ENCODE measurements around the gene FAM169A.
A peak's percentile ranks its signal among the peaks of the same experiment; 100 is the strongest.
"Not testable (repeated sequence)": the region's sequence is repeated elsewhere in the genome, so short reads cannot be mapped to it uniquely, and the experiment has no call there.

The FAM169A gene

DNA sequence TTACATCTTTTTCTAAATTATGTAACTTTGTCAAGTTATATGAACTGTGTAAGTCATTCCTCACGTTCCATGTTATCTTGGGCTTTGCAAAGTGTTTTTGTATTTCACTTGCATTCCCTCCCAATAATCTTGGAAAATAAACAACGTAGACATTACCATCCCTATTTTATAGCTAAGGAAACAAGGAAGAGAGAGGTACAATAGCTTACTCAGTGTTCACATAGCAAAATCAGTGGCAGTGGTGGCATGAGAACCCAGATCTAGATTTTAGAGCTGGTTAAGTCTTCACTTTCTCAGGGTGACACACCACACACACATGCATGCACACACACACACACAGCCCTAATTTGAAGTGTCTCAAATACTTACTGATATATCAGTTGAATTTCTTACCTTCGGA lies 65.0 kb downstream of the FAM169A start:
- DNase-seq (ENCODE audit: low read depth), result no peak

DNA sequence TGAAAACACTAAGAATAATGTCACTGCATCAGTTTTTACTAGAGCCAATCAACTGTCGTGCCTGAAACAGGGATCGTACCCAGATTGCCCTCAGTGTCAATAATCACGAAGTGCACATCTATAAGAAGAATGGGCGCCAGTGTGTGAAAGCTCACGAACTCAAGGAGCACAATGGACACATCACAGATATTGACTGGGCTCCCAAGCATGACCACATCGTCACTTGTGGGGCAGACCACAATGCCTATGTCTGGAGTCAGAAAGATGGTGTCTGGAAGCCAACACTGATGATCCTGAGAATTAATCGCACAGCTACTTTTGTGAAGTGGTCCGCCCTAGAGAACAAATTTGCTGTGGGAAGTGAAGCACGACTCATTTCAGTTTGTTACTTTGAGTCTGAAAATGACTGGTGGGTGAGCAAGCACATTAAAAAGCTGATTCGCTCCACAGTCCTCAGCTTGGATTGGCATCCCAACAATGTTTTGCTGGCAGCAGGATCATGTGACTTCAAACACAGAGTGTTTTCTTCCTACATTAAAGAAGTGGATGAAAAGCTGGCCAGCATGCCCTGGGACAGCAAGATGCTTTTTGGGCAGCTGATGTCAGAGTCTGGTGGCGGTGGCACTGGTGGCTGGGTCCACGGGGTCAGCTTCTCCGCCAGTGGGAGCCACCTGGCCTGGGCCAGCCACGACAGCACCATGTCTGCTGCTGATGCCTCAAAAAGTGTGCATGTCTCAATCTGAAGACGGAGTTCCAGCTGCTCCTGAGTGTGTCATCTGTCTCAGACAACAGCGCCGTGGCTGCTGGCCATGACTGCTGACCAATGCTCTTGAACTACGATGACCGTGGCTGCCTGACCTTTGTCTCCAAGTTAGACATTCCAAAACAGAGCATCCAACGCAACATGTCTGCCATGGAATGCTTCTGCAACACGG lies 66.9 kb downstream of the FAM169A start:
- no peak for DNase-seq (ENCODE audit: low read depth)

DNA sequence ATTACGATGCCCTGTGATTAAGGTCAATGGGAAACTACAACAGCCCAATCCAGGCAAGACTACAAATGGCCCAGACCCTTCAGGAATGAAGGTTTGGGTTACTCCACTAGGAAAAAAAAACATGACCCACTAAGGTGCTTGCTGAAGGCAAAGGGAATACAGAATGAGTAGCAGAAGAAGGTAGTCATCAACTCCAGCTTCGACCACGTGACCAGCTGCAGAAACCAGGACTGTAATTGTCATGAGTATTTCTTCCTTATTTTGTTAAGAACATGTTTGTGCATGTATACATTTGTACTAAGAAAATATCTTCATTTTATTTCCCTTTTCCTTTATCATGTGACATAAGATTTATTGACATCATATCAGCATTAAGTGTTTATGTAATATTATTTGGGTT lies 74.5 kb downstream of the FAM169A start:
- DNase-seq (ENCODE audit: low read depth), result not testable (repeated sequence)

DNA sequence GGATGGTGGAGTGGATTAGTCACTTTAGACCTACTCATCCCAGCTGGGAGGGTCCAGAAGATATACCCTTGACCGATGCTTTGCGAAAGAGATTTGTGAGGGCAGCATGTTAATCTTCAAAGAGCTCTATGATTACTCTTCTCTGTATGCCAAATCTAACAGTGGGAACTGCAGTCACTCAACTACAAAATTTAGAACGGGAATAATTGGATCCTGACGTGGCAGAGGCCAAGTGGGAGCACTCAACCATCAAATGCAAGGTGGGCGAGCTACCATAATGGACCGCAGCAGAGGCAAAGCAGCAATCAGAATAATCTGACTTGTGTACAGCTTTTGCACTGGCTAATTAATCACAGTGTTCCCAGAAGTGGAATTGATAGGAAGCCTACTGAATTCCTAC lies 78.8 kb downstream of the FAM169A start:
- DNase-seq (ENCODE audit: low read depth), result no peak

DNA sequence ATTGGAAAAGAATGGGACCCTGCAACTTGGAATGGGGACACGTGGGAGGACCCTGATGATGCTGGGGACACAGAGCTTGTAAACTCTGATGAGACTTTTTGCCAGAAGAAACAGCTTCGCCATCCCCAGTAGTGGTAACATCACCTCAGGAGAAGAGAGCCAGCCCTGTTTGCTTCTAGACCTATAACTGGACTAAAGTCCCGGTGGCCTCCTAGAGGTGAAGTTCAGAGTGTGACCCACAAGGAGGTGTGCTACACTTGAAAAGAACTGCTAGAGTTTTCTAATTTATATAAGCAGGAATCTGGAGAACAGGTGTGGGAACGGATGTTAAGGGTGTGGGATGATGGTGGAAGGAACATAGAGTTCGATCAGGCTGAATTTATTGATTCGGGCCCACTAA lies 79.3 kb downstream of the FAM169A start:
- no peak for DNase-seq (ENCODE audit: low read depth)

DNA sequence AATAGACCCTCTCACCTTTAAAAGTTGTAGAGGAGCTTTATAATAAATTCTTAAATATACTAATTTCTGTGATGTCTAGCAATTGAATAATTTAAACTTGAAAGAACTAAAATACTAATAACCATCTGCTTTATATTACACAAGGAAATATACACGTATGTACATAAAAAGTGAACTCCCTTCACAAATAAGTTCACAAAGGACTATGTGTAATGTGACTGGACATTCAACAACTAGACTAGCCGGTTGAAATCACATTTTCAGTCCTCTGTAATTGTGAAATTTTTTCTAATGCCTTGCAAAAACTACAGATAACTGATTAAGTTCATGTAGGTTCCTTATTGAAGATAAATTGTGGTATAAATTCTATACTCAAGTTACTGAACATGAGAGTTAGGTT lies 87.6 kb downstream of the FAM169A start:
- DNase-seq (ENCODE audit: low read depth), result no peak

DNA sequence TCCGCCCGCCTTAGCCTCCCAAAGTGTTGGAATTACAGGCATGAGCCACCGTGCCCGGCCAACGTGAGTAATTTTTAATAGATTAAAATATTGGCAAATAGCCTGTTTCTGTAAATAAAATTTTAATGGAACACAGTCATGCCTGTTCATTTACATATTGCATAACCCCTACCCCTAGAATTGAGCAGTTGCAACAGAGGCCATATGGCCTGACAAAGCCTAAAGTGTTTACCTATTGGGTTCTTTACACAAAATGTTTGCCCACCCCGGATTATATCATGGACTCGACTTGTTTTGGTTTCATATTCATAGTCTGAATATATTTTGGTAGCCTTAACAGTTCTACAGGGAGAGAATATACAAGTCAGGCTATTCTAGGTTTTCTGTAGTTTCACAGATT lies 93.8 kb downstream of the FAM169A start:
- DNase-seq (ENCODE audit: low read depth), result no peak

DNA sequence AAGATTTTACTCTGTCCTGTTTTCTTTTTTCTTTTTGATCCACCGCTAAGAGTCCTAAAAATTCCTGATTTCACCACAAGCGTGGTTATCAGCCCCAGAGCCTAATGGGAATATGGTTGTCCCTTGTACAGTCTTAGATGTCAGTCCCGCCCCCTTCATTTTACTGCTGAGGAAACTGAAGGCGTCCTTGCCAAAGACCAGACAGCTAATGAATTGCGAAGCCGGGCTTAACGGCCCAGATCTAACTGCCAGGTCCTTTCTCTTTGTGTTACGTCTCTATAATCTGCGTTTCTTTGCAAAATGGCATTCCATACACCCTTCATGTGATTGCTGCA lies 98.6 kb downstream of the FAM169A start:
- no peak for DNase-seq (ENCODE audit: low read depth)

DNA sequence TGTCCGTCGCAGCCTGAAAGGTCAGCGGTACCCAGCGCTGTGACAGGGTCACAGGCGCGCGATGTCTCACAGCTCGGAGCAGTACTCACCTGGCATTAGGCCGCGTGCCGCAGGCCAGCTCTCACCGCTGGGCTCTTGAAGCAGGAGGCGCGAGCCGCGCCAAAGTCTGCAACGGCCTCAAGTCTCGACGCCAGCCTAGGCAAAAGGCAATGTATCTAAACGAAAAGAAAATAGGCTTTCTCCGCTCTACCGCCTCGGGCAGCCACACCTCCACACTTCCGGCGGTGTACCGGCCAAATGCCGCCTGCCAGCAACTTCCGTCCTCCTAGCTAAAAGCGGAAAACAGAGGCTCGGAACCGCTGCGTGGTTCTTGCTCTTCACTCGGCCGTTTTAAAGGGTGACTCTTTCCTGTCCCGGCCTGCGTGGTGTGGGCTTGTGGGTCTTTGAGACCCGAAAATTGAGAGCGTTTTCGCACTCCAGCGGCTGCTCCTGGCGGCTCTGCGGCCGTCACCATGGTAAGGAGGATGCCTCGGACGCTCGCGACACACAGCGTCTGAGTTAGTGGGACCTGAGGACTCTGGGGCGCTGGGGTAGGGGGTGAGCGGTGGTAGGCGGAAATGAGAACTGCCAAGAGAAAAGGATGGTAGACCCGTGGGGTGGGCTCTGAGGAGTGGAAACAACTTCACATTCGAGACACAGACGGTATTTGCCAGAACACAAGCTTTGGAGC lies 99.2 kb downstream of the FAM169A start, which contains the start of the genes GFM2 and NSA2:
Gene GFM2 (minus strand): TSS at position 269 of the 730 bp plus-strand sequence. CDS start 3,375 bp downstream, outside the sequence.
Gene NSA2 (plus strand): TSS at position 401 of the 730 bp plus-strand sequence. CDS start 112 bp downstream, at position 513.
- peak; percentile 87 for DNase-seq (ENCODE audit: low read depth)

DNA sequence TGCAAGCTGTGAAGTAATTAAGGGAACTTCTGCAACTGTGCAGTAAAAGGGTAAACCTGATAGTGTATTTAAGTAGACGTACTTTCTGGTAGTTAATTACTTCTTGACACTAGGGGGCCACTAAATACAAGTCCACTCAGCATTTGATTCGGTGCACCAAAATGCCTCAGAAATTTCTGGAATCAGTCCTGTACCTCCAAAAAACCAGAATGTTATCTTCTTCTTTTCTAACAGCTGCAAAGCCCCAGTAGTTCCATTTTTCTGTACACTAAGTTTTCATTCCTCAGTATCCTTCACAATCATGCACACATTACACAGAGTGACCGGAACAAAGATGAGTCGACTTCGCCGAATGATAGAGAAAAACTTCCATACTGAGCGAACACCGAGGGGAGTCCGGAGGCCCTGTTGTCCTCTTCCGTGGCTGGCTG lies 99.8 kb downstream of the FAM169A start:
- no peak for DNase-seq (ENCODE audit: low read depth)

DNA sequence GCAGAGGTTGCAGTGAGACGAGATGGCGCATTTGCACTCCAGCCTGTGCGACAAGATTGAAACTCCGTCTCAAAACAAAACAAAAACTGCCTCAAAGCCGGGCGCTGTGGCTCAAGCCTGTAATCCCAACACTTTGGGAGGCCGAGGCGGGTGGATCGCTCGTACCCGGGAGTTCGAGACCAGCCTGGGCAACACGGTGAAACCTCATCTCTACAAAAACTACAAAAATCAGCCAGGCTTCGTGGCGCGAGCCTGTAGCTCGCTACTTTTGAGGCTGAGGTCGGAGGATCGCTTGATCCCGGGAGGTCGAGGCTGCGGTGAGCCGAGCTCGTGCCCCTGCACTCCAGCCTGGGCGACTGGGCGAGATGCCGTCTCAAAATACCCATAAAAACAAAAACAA lies 100.3 kb downstream of the FAM169A start:
- DNase-seq (ENCODE audit: low read depth), result no peak

DNA sequence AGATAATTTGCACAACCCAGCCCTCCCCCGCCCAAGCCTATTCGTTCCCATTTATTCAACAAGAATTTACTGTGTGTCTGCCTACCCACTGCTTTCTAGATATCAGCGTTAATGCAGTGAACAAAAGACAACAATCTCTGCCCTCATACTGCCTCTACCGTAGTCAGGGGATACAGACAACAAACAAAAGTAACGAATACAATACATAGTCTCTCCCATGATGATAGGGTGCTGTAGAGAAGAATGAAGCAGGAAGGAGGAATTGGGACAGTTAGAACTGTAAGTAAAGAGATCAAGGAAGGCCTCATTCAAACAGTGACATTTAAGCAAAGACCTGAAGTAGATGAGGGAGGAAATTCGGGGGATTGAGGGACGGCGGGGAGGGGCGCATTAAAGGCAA lies 101.0 kb downstream of the FAM169A start:
- no peak for DNase-seq (ENCODE audit: low read depth)

DNA sequence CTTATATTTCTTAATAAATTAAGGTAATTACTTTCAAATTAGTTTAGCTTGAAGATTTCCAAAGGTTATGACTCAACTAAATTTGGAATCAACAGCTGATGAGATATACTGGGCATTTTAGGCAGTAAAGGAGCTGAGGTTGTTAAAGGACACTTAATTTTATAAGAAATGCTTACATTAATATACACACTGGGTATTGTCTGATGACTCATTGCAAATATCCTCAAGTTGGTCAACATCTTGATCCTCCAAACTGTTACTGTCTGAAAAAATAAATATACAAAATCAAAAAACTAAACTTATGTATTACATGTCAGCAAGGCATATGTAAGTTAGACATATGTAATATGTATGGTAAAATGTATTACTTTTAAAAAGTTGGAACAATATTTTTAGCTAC lies 102.7 kb downstream of the FAM169A start:
- DNase-seq (ENCODE audit: low read depth), result no peak

DNA sequence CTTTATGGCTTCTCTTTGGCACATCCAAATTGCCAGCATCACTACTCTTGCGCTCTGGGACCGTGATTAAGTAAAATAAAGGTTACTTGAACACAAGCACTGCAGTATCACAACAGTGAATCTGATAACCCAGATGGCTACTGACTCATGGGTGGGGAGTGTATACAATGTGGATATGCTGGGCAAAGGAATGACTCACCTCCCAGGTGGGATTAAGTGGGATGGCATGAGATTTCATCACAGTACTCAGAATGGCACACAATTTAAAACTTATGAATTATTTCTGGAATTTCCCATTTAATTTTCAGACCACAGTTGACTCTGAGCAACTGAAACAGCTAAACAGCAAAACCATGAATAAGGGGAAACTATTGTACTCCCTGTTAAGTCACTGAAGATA lies 103.6 kb downstream of the FAM169A start:
- DNase-seq (ENCODE audit: low read depth), result no peak

DNA sequence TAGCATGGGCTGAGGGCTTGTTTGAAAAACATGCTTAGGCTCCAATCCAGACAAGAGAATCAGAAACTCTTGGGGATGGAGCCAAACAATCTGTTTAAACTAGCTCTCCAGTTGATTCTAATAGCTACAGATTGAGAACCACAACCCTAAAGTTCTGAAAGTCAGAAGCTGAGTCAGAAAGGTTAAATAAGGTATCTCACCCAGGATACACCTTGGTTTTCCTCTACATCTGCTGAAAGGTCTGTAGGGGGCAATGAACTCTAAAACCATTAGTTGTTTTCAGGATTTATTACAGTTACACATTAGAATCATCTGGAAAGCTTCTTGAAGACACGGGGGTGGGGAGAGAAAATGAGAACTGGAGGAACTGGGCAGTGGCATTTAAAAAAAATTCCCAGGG lies 104.9 kb downstream of the FAM169A start:
- no peak for DNase-seq (ENCODE audit: low read depth)

DNA sequence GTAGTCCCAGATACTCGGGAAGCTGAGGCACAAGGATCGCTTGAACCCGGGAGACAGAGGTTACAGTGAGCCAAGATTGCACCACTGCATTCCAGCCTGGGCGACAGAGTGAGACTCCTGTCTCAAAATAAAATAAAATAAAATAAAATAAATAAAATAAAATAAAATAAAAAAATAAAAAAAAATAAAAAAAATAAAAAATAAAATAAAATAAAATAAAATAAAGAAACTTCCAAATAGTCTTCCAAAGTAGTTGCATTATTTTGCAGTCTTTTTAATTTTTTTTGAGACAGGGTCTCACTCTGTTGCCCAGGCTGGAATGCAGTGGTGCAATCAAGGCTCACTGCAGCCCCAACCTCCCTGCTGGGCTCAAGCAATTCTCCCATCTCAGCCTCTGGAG lies 117.4 kb downstream of the FAM169A start:
- not testable (repeated sequence) for DNase-seq (ENCODE audit: low read depth)

DNA sequence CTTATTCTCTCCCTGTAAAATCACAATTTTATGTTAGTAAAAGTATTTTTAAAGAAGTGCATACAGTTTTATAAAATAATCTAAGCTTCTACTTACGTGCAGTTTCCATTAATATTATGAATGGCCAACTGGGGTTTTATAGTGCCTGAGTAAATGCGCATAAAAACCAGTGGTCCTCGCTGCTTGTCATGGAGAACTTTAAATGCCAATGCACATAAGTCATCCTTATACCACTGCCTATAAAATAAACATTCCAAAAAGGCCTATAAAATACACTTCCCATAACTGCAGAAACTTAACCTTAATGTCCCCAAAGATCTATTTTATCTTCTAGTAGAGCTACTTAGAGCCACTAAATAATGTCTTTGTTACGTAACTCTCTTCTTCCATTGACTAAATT lies 127.8 kb downstream of the FAM169A start:
- DNase-seq (ENCODE audit: low read depth), result no peak

DNA sequence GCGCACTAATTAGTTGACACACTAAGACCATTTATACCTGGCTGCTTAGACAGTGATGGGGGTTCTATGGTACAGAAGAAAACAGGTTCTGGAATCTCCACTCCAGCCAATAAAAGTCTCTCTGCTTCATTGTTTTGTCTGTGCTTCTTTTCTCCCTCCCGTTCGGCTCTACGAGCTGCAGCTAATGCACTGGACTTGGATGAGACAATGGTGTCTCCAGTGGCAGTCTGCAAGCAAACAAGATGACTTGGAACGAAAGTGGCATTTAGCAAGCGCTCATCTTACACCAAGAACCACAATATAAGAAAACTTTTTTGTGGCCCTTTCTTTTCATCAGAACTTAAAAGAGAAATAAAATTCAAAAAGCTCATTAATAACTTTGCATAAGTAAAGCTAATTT lies 129.4 kb downstream of the FAM169A start:
- no peak for DNase-seq (ENCODE audit: low read depth)

Data from stimulated activated CD8-positive, alpha-beta memory T cell treated with anti-CD3 and anti-CD28 coated beads, Interleukin-12 subunit alpha, Interleukin-12 subunit beta, amount 100 ng/mL, for 4 hours (primary cell).